ENCODE data around the gene MACROD1.

Gene MACROD1

GRCh38 chr11:64007629-64008282 is 158.2 kb downstream of the MACROD1 start:
- no peak for DNase-seq (ENCODE audit: low read depth)
- H3K4me3 ChIP-seq (ENCODE audit: low read depth, low read length), result no peak overlapping the region
- TF ChIP-seq MAX (IDR thresholded peaks at IDR 0.05; ENCODE audit: low read depth, low read length) (no peak), MYC (IDR thresholded peaks at IDR 0.05; ENCODE audit: low read depth, low read length) (no peak), POLR2A (IDR thresholded peaks at IDR 0.05; ENCODE audit: extremely low read depth, insufficient read length) (no peak)
- TF ChIP-seq, protein P1, sequence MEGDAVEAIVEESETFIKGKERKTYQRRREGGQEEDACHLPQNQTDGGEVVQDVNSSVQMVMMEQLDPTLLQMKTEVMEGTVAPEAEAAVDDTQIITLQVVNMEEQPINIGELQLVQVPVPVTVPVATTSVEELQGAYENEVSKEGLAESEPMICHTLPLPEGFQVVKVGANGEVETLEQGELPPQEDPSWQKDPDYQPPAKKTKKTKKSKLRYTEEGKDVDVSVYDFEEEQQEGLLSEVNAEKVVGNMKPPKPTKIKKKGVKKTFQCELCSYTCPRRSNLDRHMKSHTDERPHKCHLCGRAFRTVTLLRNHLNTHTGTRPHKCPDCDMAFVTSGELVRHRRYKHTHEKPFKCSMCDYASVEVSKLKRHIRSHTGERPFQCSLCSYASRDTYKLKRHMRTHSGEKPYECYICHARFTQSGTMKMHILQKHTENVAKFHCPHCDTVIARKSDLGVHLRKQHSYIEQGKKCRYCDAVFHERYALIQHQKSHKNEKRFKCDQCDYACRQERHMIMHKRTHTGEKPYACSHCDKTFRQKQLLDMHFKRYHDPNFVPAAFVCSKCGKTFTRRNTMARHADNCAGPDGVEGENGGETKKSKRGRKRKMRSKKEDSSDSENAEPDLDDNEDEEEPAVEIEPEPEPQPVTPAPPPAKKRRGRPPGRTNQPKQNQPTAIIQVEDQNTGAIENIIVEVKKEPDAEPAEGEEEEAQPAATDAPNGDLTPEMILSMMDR (IDR thresholded peaks at IDR 0.05; ENCODE audit: low read depth, low read length), result no peak

DNA sequence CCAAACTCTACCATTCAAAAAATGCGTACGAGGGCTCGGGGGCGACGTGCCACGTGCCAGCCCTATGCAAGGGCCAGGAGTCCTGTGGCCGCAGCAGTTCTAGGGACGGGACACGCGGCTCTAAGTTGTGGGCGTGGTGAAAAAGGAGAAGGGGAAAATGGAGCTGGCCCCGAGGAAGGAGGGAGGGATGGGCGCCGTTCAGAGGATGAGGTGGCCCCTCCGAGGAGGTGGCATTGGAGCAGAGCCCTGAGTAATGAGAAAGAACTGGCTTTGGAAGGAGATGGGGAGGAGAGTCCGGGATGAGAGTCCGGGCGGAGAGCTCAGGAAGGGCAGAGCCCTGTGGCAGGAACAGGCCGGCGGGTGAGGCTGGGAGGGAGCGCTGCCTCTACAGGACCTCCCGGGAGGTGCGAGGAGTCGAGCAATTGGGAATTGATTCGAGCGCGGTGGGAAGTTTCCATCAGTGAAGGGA is 158.7 kb downstream of the MACROD1 start:
- H3K4me3 ChIP-seq (ENCODE audit: low read depth, low read length), result no peak overlapping the region

GRCh38 chr11:64006398-64006797 is 159.5 kb downstream of the MACROD1 start:
- no peak for DNase-seq (ENCODE audit: low read depth)
- H3K4me3 ChIP-seq (ENCODE audit: low read depth, low read length), result no peak overlapping the region
- TF ChIP-seq MYC (IDR thresholded peaks at IDR 0.05; ENCODE audit: low read depth, low read length) (no peak), POLR2A (IDR thresholded peaks at IDR 0.05; ENCODE audit: extremely low read depth, insufficient read length) (no peak), MAX (IDR thresholded peaks at IDR 0.05; ENCODE audit: low read depth, low read length) (no peak)
- TF ChIP-seq, protein P1 (IDR thresholded peaks at IDR 0.05; ENCODE audit: low read depth, low read length), result no peak

More for the DNA sequence above, 158.7 kb downstream of the MACROD1 start:
- no peak for DNase-seq (ENCODE audit: low read depth)
- TF ChIP-seq, protein P1 (IDR thresholded peaks at IDR 0.05; ENCODE audit: low read depth, low read length), result no peak
- no peak for TF ChIP-seq MAX (IDR thresholded peaks at IDR 0.05; ENCODE audit: low read depth, low read length)
- TF ChIP-seq POLR2A (IDR thresholded peaks at IDR 0.05; ENCODE audit: extremely low read depth, insufficient read length), result no peak
- TF ChIP-seq MYC (IDR thresholded peaks at IDR 0.05; ENCODE audit: low read depth, low read length), result no peak

DNA sequence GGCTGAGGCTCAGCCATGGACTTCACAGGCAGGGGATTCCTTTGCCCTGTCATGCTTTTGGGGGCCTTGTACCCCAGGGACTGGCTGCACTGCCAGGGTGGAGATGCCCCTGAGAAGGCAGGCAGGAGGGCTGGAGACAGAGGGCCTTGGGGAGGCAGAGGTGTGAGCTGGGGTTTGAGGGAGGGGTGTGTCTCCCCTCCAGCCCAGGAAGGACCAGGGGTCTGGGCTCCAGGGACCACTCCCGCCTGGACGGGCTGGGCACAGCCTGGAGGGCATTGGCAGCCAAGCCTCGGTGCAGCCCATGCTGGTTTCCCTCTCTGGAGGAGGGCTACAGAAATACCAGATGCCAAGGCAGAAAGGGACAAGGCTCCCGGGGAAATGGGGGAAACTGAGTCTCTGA is 160.2 kb downstream of the MACROD1 start:
- TF ChIP-seq MAX (IDR thresholded peaks at IDR 0.05; ENCODE audit: low read depth, low read length) (no peak), MYC (IDR thresholded peaks at IDR 0.05; ENCODE audit: low read depth, low read length) (no peak), POLR2A (IDR thresholded peaks at IDR 0.05; ENCODE audit: extremely low read depth, insufficient read length) (no peak)
- TF ChIP-seq, protein P1 (IDR thresholded peaks at IDR 0.05; ENCODE audit: low read depth, low read length), result no peak
- no peak overlapping the region for H3K4me3 ChIP-seq (ENCODE audit: low read depth, low read length)
- DNase-seq (ENCODE audit: low read depth), result no peak

GRCh38 chr11:64004590-64004984 is 161.3 kb downstream of the MACROD1 start:
- H3K4me3 ChIP-seq (ENCODE audit: low read depth, low read length), result no peak overlapping the region
- TF ChIP-seq MYC (IDR thresholded peaks at IDR 0.05; ENCODE audit: low read depth, low read length) (no peak), MAX (IDR thresholded peaks at IDR 0.05; ENCODE audit: low read depth, low read length) (no peak)
- DNase-seq (ENCODE audit: low read depth), result no peak

GRCh38 chr11:64003807-64004589 is 161.9 kb downstream of the MACROD1 start:
- DNase-seq (ENCODE audit: low read depth), result no peak
- TF ChIP-seq MAX (IDR thresholded peaks at IDR 0.05; ENCODE audit: low read depth, low read length), result no peak
- TF ChIP-seq POLR2A (IDR thresholded peaks at IDR 0.05; ENCODE audit: extremely low read depth, insufficient read length), result no peak
- TF ChIP-seq, protein P1 (IDR thresholded peaks at IDR 0.05; ENCODE audit: low read depth, low read length), result no peak
- no peak for TF ChIP-seq MYC (IDR thresholded peaks at IDR 0.05; ENCODE audit: low read depth, low read length)
- H3K4me3 ChIP-seq (ENCODE audit: low read depth, low read length), result no peak overlapping the region
